Fibroblast of skin of scalp (primary cell): ENCODE results near the gene BIRC6. TPM values are rescaled to one million over a fixed set of nuclear protein-coding genes. Genes with fewer than 3 reads are reported as not detected.
A peak's percentile ranks its signal among the peaks of the same experiment; 100 is the strongest.
"Not testable (repeated sequence)": the region's sequence is repeated elsewhere in the genome, so short reads cannot be mapped to it uniquely, and the experiment has no call there.

Source experiments
- DNase-seq: peaks from one replicate; pipeline ENCODE4 v3.0.0-alpha.2; 2013
- polyA plus RNA-seq, 2 experiments: library from polyadenylated mRNA; unstranded; fragments of 120-200 nt; gene quantifications; one replicate each; pipeline ENCODE4 v1.2.1, GENCODE V29; 2013; ENCODE audit not compliant: insufficient read length in 2 of 2

The BIRC6 gene, protein sequence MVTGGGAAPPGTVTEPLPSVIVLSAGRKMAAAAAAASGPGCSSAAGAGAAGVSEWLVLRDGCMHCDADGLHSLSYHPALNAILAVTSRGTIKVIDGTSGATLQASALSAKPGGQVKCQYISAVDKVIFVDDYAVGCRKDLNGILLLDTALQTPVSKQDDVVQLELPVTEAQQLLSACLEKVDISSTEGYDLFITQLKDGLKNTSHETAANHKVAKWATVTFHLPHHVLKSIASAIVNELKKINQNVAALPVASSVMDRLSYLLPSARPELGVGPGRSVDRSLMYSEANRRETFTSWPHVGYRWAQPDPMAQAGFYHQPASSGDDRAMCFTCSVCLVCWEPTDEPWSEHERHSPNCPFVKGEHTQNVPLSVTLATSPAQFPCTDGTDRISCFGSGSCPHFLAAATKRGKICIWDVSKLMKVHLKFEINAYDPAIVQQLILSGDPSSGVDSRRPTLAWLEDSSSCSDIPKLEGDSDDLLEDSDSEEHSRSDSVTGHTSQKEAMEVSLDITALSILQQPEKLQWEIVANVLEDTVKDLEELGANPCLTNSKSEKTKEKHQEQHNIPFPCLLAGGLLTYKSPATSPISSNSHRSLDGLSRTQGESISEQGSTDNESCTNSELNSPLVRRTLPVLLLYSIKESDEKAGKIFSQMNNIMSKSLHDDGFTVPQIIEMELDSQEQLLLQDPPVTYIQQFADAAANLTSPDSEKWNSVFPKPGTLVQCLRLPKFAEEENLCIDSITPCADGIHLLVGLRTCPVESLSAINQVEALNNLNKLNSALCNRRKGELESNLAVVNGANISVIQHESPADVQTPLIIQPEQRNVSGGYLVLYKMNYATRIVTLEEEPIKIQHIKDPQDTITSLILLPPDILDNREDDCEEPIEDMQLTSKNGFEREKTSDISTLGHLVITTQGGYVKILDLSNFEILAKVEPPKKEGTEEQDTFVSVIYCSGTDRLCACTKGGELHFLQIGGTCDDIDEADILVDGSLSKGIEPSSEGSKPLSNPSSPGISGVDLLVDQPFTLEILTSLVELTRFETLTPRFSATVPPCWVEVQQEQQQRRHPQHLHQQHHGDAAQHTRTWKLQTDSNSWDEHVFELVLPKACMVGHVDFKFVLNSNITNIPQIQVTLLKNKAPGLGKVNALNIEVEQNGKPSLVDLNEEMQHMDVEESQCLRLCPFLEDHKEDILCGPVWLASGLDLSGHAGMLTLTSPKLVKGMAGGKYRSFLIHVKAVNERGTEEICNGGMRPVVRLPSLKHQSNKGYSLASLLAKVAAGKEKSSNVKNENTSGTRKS (N-terminal part only)
- polyA plus RNA-seq (2013, experiment 1 of 2; ENCODE audit: insufficient read length), result 34.2 TPM
- 34.3 TPM for polyA plus RNA-seq (2013, experiment 2 of 2; ENCODE audit: insufficient read length)

DNA sequence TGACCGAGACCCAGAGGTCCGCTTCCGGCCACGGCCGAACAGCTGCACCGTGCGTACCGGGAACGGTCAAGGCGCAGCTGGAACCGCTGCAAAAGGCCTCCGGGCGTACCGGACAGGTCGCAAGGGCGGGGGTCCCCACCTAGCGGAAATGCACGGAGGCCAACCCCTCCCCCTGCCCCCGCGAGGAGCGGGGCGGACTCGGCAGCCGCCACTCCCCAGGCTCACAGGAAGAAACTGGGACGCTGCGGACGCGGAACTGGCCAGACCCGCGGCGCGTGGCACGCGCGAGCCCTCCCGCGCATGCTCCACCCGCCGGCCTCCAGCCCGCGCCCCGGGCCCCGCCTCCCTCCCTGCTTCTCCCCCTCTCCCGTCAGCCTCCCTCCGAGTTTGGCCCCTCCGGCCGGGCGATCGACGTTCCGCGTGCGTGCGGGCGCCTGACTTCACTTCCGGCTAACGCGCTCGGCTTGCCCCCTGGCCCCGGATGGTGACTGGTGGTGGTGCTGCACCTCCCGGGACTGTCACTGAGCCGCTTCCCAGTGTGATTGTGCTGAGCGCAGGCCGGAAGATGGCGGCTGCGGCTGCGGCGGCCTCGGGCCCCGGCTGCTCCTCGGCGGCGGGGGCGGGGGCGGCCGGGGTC lies at the start of gene BIRC6:
Gene BIRC6 (plus strand): TSS at position 343 of the 637 bp plus-strand sequence. CDS start 139 bp downstream, at position 482.
- peak; percentile 98 for DNase-seq

DNA sequence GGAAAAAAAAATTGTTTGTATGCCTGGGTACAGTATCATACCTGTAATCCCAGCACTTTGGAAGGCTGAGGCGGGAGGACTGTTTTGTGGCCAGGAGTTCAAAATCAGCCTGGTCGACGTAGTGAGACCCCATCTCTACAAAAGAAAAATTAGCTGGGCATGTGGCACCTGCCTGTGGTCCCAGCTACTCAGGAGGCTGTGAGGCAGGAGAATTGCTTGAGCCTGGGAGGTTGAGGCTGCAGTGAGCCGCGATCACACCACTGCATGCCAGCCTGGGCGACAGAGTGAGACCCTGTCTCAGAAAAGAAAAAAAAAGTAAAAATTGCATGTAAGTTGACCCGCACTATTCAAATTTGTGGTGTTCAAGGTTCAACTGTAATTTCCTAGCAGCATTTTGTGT lies 46.2 kb upstream of the BIRC6 start:
- no peak for DNase-seq

DNA sequence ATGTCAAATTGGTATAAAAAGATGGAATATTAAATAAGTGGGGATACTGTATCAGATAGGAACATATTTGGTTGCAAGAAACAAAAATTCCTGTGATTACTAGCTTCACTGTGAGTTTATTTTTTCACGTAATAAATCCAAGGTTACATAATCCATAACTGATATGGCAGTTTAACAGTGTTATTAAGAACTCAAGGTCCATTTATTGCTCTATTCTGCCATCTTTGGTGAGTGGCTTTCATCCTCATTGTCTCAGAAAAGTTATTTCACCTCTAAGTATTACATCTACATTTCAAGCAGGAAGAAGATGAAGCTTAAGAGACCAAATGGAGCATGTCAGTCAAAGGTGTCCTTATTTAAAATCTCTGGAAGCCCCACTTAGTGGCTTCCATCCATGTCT lies 41.9 kb upstream of the BIRC6 start:
- no peak for DNase-seq

DNA sequence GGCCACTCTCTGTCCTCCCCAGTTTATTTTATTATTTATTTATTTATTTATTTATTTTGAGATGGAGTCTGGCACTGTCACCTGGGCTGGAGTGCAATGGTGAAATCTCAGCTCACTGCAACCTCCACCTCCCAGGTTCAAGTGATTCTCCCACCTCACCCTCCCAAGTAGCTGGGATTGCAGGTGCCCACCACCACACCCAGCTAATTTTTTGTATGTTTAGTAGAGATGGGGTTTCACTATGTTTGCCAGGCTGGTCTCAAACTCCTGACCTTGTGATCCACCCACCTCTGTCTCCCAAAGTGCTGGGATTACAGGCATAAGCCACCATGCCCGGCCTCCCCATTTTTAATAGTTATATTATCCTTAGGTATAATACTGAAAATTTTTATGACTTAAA lies 28.1 kb upstream of the BIRC6 start:
- DNase-seq, result not testable (repeated sequence)

DNA sequence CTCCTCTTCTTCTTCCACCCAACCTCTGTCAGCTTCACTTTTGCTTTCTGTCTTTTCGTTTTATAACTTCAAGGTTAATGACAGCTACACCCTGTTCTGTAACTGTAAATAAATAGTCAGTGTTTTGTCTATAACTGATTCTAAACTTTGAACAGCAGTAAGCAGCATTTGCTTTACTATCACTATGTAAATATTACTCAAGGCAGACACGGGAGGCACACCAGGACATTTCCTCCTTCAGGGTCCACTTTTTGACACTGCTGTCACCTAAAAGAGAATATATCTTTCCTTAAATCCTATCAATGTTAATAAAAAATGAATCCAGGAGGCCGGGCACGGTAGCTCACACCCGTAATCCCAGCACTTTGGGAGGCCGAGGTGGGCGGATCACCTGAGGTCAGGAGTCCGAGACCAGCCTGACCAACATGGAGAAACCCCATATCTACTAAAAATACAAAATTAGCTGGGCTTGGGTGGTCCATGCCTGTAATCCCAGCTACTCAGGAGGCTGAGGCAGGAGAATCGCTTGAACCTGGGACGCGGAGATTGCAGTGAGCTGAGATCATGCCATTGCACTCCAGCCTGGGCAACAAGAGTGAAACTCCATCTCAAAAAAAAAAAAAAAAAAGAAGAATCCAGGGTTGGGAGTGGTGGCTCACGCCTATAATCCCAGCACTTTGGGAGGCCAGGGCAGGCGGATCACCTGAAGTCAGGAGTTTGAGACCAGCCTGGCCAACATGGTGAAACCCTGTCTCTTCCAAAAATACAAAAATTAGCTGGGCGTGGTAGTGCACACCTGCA lies 27.4 kb upstream of the BIRC6 start:
- not testable (repeated sequence) for DNase-seq

DNA sequence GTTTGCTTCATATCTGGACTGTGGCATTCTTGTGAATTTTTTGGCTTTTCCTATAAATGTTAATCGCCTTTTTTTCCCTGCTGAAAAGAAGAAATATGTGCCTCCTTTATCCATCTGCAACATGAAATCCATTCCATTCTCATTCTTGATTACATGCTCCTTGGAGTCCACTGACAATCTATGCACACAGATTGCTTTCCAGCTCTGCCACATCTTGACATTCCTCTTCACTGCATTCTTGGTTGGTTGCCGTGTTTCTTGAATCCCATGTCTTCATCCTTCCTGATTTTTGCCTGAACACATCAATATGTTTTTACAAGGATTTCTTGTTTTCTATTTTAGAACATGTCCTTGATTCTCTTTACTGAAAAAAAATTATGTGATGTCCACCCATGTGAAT lies 26.7 kb upstream of the BIRC6 start:
- DNase-seq, result peak; percentile 46

DNA sequence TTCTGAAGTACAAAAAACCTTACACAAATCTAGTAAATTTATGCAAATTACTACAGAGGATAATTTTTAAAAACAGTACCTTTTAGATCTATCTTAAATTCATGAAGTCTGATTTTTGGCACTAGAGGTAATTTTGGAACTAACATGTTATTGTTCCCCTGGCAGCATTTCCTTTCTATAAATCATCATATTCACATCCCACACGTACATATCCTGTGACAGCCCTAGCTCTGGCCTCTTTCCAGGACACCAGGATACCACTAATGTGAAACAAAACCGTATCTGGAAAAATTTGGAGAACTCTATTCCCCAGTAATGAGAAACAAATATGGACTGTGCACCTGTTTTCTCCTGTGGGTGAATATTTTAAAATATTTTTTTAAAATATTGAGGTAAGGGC lies 14.0 kb upstream of the BIRC6 start:
- DNase-seq, result peak; percentile 34

DNA sequence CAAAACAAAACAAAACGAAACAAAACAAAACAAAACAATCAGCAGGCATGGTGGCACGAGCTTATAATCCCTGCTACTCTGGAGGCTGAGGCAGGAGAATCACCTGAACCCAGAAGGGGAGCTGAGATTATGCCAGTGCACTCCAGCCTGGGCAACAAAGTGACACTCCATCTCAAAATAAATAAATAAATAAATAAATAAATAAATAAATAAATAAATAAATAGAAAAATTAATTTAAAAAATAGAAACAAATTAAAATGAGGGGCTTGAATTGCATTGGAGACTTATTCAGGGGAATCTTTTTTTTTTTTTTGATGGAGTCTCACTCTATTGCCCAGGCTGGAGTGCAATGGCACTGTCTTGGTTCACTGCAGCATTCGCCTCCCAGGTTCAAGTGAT lies 6.0 kb upstream of the BIRC6 start:
- DNase-seq, result not testable (repeated sequence)

DNA sequence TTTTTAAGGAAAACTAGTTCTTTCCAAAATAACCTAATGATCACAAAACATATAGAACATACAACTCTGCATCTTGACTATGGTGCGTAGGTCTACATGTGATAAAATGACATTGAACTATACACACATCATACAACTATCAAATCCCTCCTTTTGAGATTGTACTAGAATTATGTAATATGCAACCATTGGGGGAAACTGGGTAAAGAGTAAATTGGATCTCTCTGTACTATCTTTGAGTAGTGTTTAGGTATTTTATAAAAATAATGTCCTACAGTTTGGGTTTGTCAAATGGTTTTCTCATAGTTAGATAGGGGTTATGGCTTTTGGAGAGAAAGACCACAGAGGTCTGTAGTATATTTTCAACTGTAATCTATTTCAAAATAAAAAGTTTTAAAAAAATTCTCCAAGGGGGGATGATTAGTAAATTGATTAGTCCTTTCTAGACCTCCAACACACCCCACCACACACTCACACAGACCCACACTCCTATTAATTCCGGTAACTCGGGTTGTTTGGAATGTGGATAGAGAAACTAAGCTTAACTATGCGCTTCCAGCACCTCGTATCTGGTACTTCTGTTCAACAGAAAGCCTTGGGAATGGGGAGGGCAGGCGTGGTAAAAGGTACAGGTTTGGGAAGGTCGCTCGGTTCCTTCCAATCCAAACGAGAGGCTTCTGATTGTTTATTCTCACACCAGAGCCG lies 695 bp upstream of the BIRC6 start:
- DNase-seq, result no peak

DNA sequence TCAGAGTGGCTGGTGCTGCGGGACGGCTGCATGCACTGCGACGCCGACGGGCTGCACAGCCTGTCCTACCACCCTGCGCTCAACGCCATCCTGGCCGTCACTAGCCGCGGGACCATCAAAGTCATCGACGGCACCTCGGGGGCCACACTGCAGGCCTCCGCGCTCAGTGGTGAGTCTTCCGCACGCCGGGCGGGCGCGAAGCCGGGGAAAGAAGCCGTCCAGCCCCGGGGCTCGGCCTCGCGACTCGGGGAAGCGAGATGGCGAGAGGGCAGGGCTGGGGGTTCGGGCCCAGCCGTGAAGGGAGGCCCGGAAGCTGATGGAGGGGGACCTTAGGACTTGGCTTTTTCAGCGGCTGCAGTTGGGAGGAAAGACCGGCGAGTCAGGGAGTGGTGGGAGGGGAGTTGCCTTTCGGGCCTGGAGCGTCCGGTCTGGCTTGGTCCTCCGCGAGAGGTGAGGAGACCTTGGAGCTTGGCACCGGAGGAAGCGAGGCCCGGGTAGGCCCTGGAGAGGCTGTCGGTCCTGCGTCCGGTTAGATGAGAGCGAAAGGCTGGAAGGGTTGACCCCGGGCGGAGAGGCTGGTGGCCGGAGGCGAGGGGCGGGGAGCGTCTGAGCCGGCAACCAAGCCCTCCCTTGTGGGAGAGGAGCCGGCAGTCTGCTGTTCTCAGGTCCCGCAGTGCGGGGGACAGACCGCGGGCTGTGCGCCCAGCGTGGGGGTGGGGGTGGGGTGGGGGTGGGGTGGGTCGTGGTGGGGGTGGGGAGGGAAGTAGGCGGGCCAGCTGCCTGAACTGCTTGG lies 691 bp downstream of the BIRC6 start:
- DNase-seq, result peak; percentile 22

DNA sequence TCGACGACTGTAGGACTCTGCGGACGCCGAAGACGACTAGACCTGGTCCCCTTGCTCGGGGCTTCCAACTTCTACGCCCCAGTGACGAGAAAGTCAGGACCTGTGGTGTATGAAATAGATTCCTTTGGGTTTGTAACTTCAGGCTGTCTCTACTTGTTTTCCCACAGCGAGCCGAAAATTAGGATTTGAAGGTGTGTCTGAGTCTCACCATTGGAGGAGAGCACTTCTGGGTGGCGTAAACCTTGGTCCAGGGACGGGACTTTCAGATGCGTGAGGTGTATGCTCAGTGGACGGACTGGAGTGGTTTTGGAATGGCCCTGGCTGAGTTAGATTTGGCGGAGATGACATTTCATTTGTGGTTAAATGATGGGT lies 1.3 kb downstream of the BIRC6 start:
- DNase-seq, result no peak

DNA sequence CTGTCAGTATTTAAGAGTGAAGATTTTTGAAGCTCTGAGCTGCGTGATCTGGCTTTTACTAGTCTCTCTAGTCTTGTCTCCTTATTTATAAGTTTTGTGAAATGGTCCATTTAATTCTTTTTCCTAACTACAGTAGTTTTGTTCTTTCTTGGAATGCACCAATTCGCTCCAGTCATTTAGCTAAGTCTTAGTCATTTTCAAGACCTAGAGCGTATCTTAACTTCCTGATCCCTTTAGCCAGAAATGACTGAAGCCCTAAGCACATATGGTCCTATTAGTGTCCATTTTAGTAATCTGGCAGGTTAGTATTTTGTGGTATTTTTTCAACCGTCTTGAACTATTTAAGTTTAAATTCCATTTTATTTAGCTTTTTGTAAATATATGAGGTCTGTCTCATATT lies 3.6 kb downstream of the BIRC6 start:
- DNase-seq, result no peak

DNA sequence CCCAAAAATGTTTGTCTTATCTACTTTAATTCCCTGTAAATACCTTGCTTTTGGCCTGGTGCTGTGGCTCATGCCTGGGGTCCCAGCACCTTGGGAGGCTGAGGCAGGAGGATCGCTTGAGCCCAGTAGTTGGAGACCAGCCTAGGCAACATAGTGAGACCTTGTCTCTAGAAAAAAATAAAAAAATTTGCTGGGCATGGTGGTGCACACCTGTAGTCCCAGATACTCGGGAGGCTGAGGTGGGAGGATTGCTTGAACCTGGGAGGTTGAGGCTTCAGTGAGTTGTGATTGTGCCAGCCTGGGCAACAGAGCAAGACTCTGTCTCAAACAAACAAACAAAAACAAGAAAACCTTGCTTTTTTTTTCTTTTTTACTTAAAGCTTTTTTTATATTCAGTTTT lies 6.2 kb downstream of the BIRC6 start:
- not testable (repeated sequence) for DNase-seq

DNA sequence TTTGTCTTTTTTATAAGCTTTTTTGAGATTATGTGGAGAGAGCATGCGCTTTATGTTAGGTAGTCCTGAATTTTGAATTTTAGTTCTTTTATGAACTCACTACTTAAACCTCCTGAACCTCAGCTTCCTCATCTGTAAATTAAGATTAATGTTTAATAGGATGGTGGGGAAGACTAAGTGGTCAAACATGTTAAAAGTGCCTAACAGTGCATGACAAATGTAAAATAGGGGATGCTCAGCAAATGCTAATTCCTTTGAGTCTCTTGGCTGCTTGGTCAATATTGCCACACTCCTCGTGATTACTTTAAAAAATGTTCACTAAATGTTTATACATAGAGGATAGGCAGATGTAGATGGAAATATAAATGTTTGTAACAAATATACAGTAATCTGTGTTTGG lies 6.8 kb downstream of the BIRC6 start:
- no peak for DNase-seq

DNA sequence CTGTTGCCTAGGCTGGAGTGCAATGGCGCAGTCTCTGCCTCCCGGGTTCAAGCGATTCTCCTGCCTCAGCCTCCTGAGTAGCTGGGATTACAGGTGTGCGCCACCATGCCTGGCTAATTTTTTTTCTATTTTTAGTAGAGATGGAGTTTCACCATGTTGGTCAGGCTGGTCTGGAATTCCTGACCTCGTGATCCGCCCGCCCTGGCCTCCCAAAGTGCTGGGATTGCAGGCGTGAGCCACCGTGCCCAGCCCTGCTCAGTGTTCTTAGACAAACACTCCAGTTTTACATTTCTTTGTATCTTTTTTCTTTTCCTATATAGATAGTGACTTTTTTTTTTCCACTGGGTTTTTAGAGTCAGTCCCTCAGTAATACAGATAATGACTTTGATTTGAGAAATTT lies 7.5 kb downstream of the BIRC6 start:
- DNase-seq, result not testable (repeated sequence)

DNA sequence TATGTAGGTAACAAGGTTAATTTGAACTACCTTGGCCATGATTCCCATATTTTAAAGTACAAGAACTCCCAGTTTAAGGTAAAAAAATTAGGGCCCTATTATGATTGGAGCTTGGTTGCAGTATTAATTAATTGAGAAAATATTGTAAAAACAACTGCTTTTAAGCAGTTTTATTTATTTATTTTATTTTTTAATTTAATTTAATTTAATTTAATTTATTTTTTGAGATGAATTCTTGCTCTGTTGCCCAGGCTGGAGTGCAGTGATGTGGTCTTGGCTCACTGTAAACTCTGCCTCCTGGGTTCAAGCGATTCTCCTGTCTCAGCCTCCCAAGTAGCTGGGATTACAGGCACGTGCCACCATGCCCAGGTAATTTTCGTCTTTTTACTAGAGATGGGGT lies 8.9 kb downstream of the BIRC6 start:
- not testable (repeated sequence) for DNase-seq

DNA sequence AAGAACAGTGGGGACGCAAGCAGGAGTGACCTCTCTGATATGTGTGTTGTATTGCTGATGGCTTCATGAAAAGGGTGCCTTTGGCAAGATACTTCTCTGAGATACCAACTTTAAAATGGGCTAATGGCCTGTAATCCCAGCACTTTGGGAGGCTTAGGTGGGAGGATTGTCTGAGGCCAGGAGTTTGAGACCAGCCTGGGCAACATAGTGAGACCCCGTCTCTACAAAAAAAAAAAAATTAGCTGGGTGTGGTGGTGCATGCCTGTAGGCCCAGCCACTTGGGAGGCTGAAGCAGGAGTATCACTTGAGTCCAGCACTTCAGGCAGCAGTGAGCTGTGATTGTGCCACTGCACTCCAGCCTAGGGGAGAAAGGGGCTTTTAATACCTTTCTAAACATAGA lies 9.8 kb downstream of the BIRC6 start:
- no peak for DNase-seq

DNA sequence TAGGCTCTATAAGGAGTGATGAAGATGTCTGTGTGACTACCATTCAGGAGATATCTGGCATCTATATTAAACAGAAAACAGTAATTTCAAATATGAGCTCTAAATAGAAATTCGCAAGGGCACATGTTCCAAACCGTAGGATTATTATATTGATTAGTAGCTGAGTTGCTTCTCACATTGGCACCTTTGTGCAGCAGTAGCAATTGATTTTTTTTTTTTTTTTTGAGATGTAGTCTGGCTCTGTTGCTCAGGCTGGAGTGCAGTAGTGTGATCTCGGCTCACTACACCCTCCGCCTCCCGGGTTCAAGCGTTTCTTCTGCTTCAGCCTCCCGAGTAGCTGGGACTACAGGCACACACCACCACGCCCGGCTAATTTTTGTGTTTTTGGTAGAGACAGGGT lies 12.4 kb downstream of the BIRC6 start:
- DNase-seq, result no peak

DNA sequence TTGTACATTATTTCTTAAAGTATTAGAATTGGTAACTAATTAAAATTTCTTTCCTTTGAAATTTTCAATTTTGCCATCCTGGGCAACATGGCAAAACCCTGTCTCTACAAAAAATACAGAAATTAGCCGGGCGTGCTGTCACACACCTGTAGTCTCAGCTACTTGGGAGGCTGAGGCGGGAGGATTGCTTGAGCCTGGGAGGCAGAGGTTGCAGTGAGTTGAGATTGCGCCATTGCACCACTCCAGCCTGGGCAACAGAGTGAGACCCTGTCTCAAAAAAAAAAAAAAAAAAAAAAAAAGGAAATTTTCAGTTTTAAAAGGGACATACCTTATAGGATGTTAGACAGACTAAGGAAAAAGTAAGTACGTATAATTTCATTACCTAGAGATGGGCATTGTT lies 14.1 kb downstream of the BIRC6 start:
- DNase-seq, result not testable (repeated sequence)
